Frontal cortex (tissue), 4 donors: ENCODE data around the gene MRPS26. TPM values are rescaled to one million over a fixed set of nuclear protein-coding genes. Genes with fewer than 3 reads are reported as not detected.

Experiments used
- DNase-seq, 2 donors: peaks; one replicate each; pipeline ENCODE4 v3.0.0; 2012; ENCODE audit warnings: low spot score in 2 of 2
- FAIRE-seq: peaks from 2 replicates; lab custom pipeline; 2012; peaks lifted over from hg19 to GRCh38; lab: Jason Lieb, UNC
- total RNA-seq: library from RNA; depleted of rRNA; stranded (reverse); fragments of >200 nt; gene quantifications from one replicate; pipeline ENCODE4 v1.2.3, GENCODE V29; 2014
- donor health status: control.
- donor health status: control.
- donor health status: control.

MRPS26 gene
- total RNA-seq, 1 donor from 2014 or later: 36.3 TPM

GRCh38 chr20:3094848-3095629 lies 49.2 kb downstream of the MRPS26 start:
- FAIRE-seq: no peak
- DNase-seq: no peak

Other genes starting within 250 kb of the MRPS26 start
- gene CPXM1, start 245.4 kb upstream of the MRPS26 start, total RNA-seq: 7.3 TPM
- not detected for gene C20orf141, start 231.1 kb upstream of the MRPS26 start, total RNA-seq
- gene TMEM239, start 229.7 kb upstream of the MRPS26 start, total RNA-seq: not detected
- 17.9 TPM for gene PCED1A, start 205.4 kb upstream of the MRPS26 start, total RNA-seq
- gene VPS16, start 205.3 kb upstream of the MRPS26 start, total RNA-seq: 63.2 TPM
- 135 TPM for gene PTPRA, start 172.6 kb upstream of the MRPS26 start, total RNA-seq
- not detected for gene GNRH2, start 2.4 kb upstream of the MRPS26 start, total RNA-seq
- not detected for gene OXT, start 25.6 kb downstream of the MRPS26 start, total RNA-seq
- gene AVP, start 38.7 kb downstream of the MRPS26 start, total RNA-seq: not detected
- 24.9 TPM for gene FASTKD5, start 113.8 kb downstream of the MRPS26 start, total RNA-seq
- gene UBOX5, start 113.8 kb downstream of the MRPS26 start, total RNA-seq: 2.0 TPM
- 13.9 TPM for gene LZTS3, start 127.5 kb downstream of the MRPS26 start, total RNA-seq
- 20.8 TPM for gene DDRGK1, start 158.6 kb downstream of the MRPS26 start, total RNA-seq
- 47.3 TPM for gene ITPA, start 163.4 kb downstream of the MRPS26 start, total RNA-seq
- under 0.01 TPM for gene SLC4A11, start 193.1 kb downstream of the MRPS26 start, total RNA-seq